ENCODE data around the gene WDR1. TPM values are rescaled to one million over a fixed set of nuclear protein-coding genes. Genes with fewer than 3 reads are reported as not detected.

Gene WDR1
- total RNA-seq, 1 donor from 2014 or later: 216 TPM

GRCh38 chr4:10106421-10107039 is 10.1 kb downstream of the WDR1 start:
- TF ChIP-seq CTCF (IDR thresholded peaks at IDR 0.05): no peak
- DNase-seq (ENCODE audit: low spot score in 2 of 2): peak; percentile 83 to 97
- H3K4me1 ChIP-seq: peaks cover 59 to 97% of the 10 kb centered on the region in 2 donors
- peak overlapping the region; percentile 32 to 48 for H3K4me3 ChIP-seq
- H3K9me3 ChIP-seq: no peaks in the 10 kb centered on the region
- intact Hi-C loops (cut with DNase I): loop anchor here (1.0 kb wide), 2 partner anchors 10 kb away; partner anchors contain the start of gene WDR1
- peak overlapping the region; percentile 89 to 93 for H3K27ac ChIP-seq
- no peaks in the 10 kb centered on the region for H3K27me3 ChIP-seq
- peaks cover 36 to 55% of the 10 kb centered on the region in 2 donors for H3K36me3 ChIP-seq

DNA sequence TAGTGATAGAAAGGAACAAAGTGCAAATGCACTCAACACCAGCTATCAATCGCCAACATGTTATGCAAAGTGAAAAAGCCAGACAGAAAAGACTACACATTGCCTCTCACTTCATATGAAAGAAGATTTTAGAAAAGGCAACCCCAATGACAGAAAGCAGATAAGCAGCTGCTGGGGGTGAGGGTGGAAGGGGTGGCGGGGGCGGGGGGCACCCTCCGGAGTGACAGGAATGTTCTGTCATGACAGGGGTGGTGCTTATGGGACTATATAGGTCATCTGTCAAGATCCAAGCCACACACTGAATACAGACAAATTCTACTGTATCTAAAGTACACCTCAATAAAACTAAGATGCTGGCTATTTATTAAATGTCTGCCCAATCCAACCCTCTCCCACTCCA is 10.7 kb downstream of the WDR1 start:
- Histone ChIP-seq H3K4me3 (peak overlapping the region; percentile 32 to 48), H3K27ac (peak overlapping the region; percentile 89 to 93), H3K27me3 (no peaks in the 10 kb centered on the region), H3K36me3 (peaks cover 32 to 49% of the 10 kb centered on the region in 2 donors), H3K4me1 (peaks cover 58 to 97% of the 10 kb centered on the region in 2 donors), H3K9me3 (no peaks in the 10 kb centered on the region)
- intact Hi-C loops (cut with DNase I): loop anchor here (1.0 kb wide), 2 partner anchors 10 kb away; partner anchors contain the start of gene WDR1
- no peak for DNase-seq (ENCODE audit: low spot score in 2 of 2)
- TF ChIP-seq CTCF (IDR thresholded peaks at IDR 0.05): no peak

DNA sequence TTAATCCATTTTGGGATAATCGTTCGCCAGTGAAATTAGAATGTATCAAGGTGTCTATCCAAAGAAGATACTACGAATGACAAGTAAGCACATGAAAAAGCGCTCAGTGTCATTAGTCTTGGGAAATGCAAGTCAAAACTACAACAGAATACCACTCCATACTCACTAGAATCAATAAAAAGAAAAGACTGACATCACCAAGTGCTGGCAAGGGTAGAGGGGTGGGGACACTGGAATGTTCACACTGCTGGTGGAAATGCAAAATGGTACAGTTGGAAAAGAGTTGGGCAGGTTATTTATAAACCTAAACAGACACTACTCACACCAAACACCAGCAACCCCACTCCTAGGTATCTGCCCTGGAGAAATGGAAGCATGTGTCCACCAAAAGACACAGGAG is 11.2 kb downstream of the WDR1 start:
- peaks cover 53 to 97% of the 10 kb centered on the region in 2 donors for H3K4me1 ChIP-seq
- DNase-seq (ENCODE audit: low spot score in 2 of 2): no peak
- H3K27me3 ChIP-seq: no peaks in the 10 kb centered on the region
- peak overlapping the region; percentile 89 to 93 for H3K27ac ChIP-seq
- TF ChIP-seq CTCF (IDR thresholded peaks at IDR 0.05): no peak
- peaks cover 29 to 47% of the 10 kb centered on the region in 2 donors for H3K36me3 ChIP-seq
- H3K9me3 ChIP-seq: no peaks in the 10 kb centered on the region
- intact Hi-C loops (cut with DNase I): no loop called here
- peak overlapping the region in 1 of 2 donors; percentile 48 for H3K4me3 ChIP-seq

GRCh38 chr4:10104991-10105276 is 11.7 kb downstream of the WDR1 start:
- TF ChIP-seq CTCF (IDR thresholded peaks at IDR 0.05): no peak
- Histone ChIP-seq H3K36me3 (peaks cover 30 to 47% of the 10 kb centered on the region in 2 donors), H3K9me3 (no peaks in the 10 kb centered on the region), H3K27ac (peak overlapping the region; percentile 89 to 93), H3K4me1 (peaks cover 50 to 95% of the 10 kb centered on the region in 2 donors), H3K4me3 (peak overlapping the region; percentile 23 to 48), H3K27me3 (no peaks in the 10 kb centered on the region)
- intact Hi-C loops (cut with DNase I): no loop called here
- DNase-seq (ENCODE audit: low spot score in 2 of 2): no peak

- peak overlapping the region; percentile 89 to 93 for H3K27ac ChIP-seq
- no peak for TF ChIP-seq CTCF (IDR thresholded peaks at IDR 0.05)
- peak overlapping the region; percentile 25 to 48 for H3K4me3 ChIP-seq
- DNase-seq (ENCODE audit: low spot score in 2 of 2): no peak
- no peaks in the 10 kb centered on the region for H3K27me3 ChIP-seq
- intact Hi-C loops (cut with DNase I): no loop called here
- H3K9me3 ChIP-seq: no peaks in the 10 kb centered on the region
- H3K4me1 ChIP-seq: peaks cover 48 to 90% of the 10 kb centered on the region in 2 donors
- H3K36me3 ChIP-seq: peaks cover 30 to 47% of the 10 kb centered on the region in 2 donors
These were observed 12.2 kb downstream of the WDR1 start for GRCh38 chr4:10104211-10104990.

Measured in ascending aorta (tissue), 2 donors.